ENCODE measurements around the gene RPL11. TPM values are rescaled to one million over a fixed set of nuclear protein-coding genes. Genes with fewer than 3 reads are reported as not detected.

Gene RPL11
- total and polyA plus RNA-seq, 2 of the 4 experiments (the other 2 are of a cell fraction), result 452 to 1,692 TPM

GRCh38 chr1:23682946-23683345 lies 8.7 kb upstream of the RPL11 start:
- Histone ChIP-seq H3K9me1 (ENCODE audit: insufficient read depth, low read length) (no peaks in the 10 kb centered on the region), H3K56ac (ENCODE audit: extremely low read depth, insufficient read depth, low read length) (no peak overlapping the region), H3K4me2 (ENCODE audit: low read depth, low read length) (no peak overlapping the region), H2AK5ac (ENCODE audit: low read depth, low read length) (no peak overlapping the region), H3K27me3 (ENCODE audit: control insufficient read depth, insufficient read depth, low read length) (peaks cover 15% of the 10 kb centered on the region), H3K18ac (ENCODE audit: low read depth, low read length) (no peak overlapping the region), H3K4me3 (ENCODE audit: insufficient read depth, low read depth, low read length) (no peak overlapping the region), H4K20me1 (ENCODE audit: insufficient read depth, low read length) (no peaks in the 10 kb centered on the region; the same call in 1 of the 2 replicates), H3K23ac (ENCODE audit: low read depth, low read length) (no peak overlapping the region), H3K9me3 (ENCODE audit: control insufficient read depth, insufficient read depth, low read length) (no peaks in the 10 kb centered on the region), H2BK15ac (ENCODE audit: low read depth, low read length) (no peak overlapping the region), H2BK20ac (ENCODE audit: low read depth, low read length) (no peak overlapping the region), H3K36me3 (ENCODE audit: control insufficient read depth, insufficient read depth, low read length) (no peaks in the 10 kb centered on the region), H3K4ac (ENCODE audit: low read depth, low read length) (no peak overlapping the region), H4K5ac (ENCODE audit: low read depth, low read length) (no peak overlapping the region), H4K91ac (ENCODE audit: insufficient read depth, low read depth, low read length) (no peak overlapping the region), H3K14ac (replicated peaks; ENCODE audit: low read depth, low read length) (no peak overlapping the region), H2BK120ac (ENCODE audit: low read depth, low read length) (no peak overlapping the region), H3K27ac (ENCODE audit: insufficient read depth, low read length) (no peak overlapping the region), H3K4me1 (ENCODE audit: control insufficient read depth, insufficient read depth, low read length) (no peaks in the 10 kb centered on the region), H3K79me1 (ENCODE audit: low read depth in 1 of 2, low read length in 2 of 2) (no peaks in the 10 kb centered on the region), H4K8ac (ENCODE audit: low read depth in 2 of 2, low read length in 2 of 2) (no peak overlapping the region), H2AFZ (replicated peaks; ENCODE audit: low read length, poor library complexity) (no peak overlapping the region), H2BK5ac (ENCODE audit: low read depth, low read length, poor library complexity, severe bottlenecking) (no peak overlapping the region), H3K9ac (ENCODE audit: low read depth, low read length) (no peak overlapping the region), H2AK9ac (replicated peaks; ENCODE audit: low read depth, low read length, poor library complexity) (no peak overlapping the region)
- TF ChIP-seq RAD21 (IDR thresholded peaks at IDR 0.05; ENCODE audit: low read length), result no peak
- TF ChIP-seq, protein P1, sequence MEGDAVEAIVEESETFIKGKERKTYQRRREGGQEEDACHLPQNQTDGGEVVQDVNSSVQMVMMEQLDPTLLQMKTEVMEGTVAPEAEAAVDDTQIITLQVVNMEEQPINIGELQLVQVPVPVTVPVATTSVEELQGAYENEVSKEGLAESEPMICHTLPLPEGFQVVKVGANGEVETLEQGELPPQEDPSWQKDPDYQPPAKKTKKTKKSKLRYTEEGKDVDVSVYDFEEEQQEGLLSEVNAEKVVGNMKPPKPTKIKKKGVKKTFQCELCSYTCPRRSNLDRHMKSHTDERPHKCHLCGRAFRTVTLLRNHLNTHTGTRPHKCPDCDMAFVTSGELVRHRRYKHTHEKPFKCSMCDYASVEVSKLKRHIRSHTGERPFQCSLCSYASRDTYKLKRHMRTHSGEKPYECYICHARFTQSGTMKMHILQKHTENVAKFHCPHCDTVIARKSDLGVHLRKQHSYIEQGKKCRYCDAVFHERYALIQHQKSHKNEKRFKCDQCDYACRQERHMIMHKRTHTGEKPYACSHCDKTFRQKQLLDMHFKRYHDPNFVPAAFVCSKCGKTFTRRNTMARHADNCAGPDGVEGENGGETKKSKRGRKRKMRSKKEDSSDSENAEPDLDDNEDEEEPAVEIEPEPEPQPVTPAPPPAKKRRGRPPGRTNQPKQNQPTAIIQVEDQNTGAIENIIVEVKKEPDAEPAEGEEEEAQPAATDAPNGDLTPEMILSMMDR (conservative IDR thresholded peaks at IDR 0.05; ENCODE audit: low read depth, low read length), result no peak
- TF ChIP-seq RFX5 (IDR thresholded peaks at IDR 0.05; ENCODE audit: low read depth, low read length), result no peak
- no peak for TF ChIP-seq POLR2A (IDR thresholded peaks at IDR 0.05; ENCODE audit: low read depth, low read length)
- no peak for TF ChIP-seq BHLHE40 (IDR thresholded peaks at IDR 0.05; ENCODE audit: low read depth, low read length)
- no peak for TF ChIP-seq SMC3 (IDR thresholded peaks at IDR 0.05; ENCODE audit: low read depth, low read length)
- TF ChIP-seq NFE2L2 (IDR thresholded peaks at IDR 0.05; ENCODE audit: low read depth, low read length), result no peak
- no peak for TF ChIP-seq FOS (IDR thresholded peaks at IDR 0.05; ENCODE audit: low read depth, low read length)
- no peak for TF ChIP-seq USF2 (IDR thresholded peaks at IDR 0.05; ENCODE audit: low read depth, low read length)
- no peak for TF ChIP-seq MAFK (IDR thresholded peaks at IDR 0.05; ENCODE audit: low read depth, low read length)
- no peak for TF ChIP-seq CEBPB (IDR thresholded peaks at IDR 0.05; ENCODE audit: low read depth, low read length)
- intact Hi-C loops (cut with micrococcal nuclease), result no loop called here
- ChIA-PET CTCF (no interaction called here), POLR2A (ENCODE audit: unreplicated experiment) (interaction anchor here (0.5 kb wide), 1 partner anchor 10 kb away, joined by 8 read pairs; no protein-coding TSS in a partner anchor)
- ATAC-seq (ENCODE audit: low read depth), result no peak
- BruUV-seq (replicated peaks), result no TSS peak
- DNase-seq, result no peak
- dilution Hi-C loops (cut with HindIII; ENCODE audit: low sequenced_read_pairs, unreplicated experiment), result no loop called here
- in situ Hi-C loops (cut with MboI; ENCODE audit: low sequenced_read_pairs), result no loop called here
